HG03064 (cell line): ENCODE results near the gene CACNA1E.
A peak's percentile ranks its signal among the peaks of the same experiment; 100 is the strongest.
"Not testable (repeated sequence)": the region's sequence is repeated elsewhere in the genome, so short reads cannot be mapped to it uniquely, and the experiment has no call there.

Experiments used
- ATAC-seq: cut with Tn5 transposase; IDR thresholded peaks from one replicate; pipeline ENCODE4 v1.9.1; 2021; ENCODE audit warnings: low read depth; ENCODE audit not compliant: unreplicated experiment

CACNA1E gene

GRCh38 chr1:181514298-181515290, 31.3 kb downstream of the CACNA1E start:
- peak; percentile 82 for ATAC-seq

GRCh38 chr1:181516706-181517105, 33.4 kb downstream of the CACNA1E start:
- ATAC-seq, result no peak

- no peak for ATAC-seq
Measured at GRCh38 chr1:181517181-181517875, 34.0 kb downstream of the CACNA1E start.

- no peak for ATAC-seq
Measured at GRCh38 chr1:181518152-181518551, 34.8 kb downstream of the CACNA1E start.

- ATAC-seq, result no peak
Measured at GRCh38 chr1:181522864-181523263, 39.5 kb downstream of the CACNA1E start.

- no peak for ATAC-seq
Measured at GRCh38 chr1:181525104-181525721, 41.9 kb downstream of the CACNA1E start.

GRCh38 chr1:181528241-181528640, 44.9 kb downstream of the CACNA1E start:
- ATAC-seq, result not testable (repeated sequence)

GRCh38 chr1:181531441-181531840, 48.1 kb downstream of the CACNA1E start:
- ATAC-seq, result no peak

GRCh38 chr1:181531951-181532600, 48.8 kb downstream of the CACNA1E start:
- no peak for ATAC-seq

GRCh38 chr1:181538836-181539235, 55.5 kb downstream of the CACNA1E start:
- no peak for ATAC-seq

GRCh38 chr1:181541458-181541857, 58.1 kb downstream of the CACNA1E start:
- ATAC-seq, result no peak

- ATAC-seq, result no peak
Measured at GRCh38 chr1:181541947-181542346, 58.6 kb downstream of the CACNA1E start.

- ATAC-seq, result not testable (repeated sequence)
Measured at GRCh38 chr1:181542406-181542805, 59.1 kb downstream of the CACNA1E start.

GRCh38 chr1:181545395-181545794, 62.1 kb downstream of the CACNA1E start:
- no peak for ATAC-seq

- ATAC-seq, result no peak
Measured at GRCh38 chr1:181548497-181548896, 65.2 kb downstream of the CACNA1E start.

GRCh38 chr1:181551249-181551648, 67.9 kb downstream of the CACNA1E start:
- no peak for ATAC-seq

- ATAC-seq, result no peak
Measured at GRCh38 chr1:181551754-181552153, 68.4 kb downstream of the CACNA1E start.

GRCh38 chr1:181554465-181554864, 71.1 kb downstream of the CACNA1E start:
- ATAC-seq, result no peak

GRCh38 chr1:181556631-181557030, 73.3 kb downstream of the CACNA1E start:
- no peak for ATAC-seq

GRCh38 chr1:181557313-181557712, 74.0 kb downstream of the CACNA1E start:
- ATAC-seq, result no peak

- ATAC-seq, result no peak
Measured at GRCh38 chr1:181558416-181558815, 75.1 kb downstream of the CACNA1E start.
